Mesothelial cell of epicardium (in vitro differentiated cells): Measurements from ENCODE around the gene GAS2L1. TPM values are rescaled to one million over a fixed set of nuclear protein-coding genes. Genes with fewer than 3 reads are reported as not detected.
A peak's percentile ranks its signal among the peaks of the same experiment; 100 is the strongest.

ENCODE experiments used
- DNase-seq, 2 experiments: peaks; one replicate each; pipeline ENCODE4 v3.0.0; 2021; ENCODE audit warnings: low spot score in 2 of 2; ENCODE audit not compliant: unreplicated experiment in 2 of 2
- H3K27ac Mint-ChIP-seq: 2 replicates; pipeline ENCODE4 v1.8.0; 2021; ENCODE audit warnings: mixed read lengths
- H3K27me3 Mint-ChIP-seq: 2 replicates; pipeline ENCODE4 v1.8.0; 2021; ENCODE audit warnings: low read depth, mixed read lengths
- H3K36me3 Mint-ChIP-seq: 2 replicates; pipeline ENCODE4 v1.8.0; 2021; ENCODE audit warnings: mixed read lengths
- H3K4me1 Mint-ChIP-seq: 2 replicates; pipeline ENCODE4 v1.8.0; 2021; ENCODE audit warnings: mixed read lengths
- H3K4me3 Mint-ChIP-seq: 2 replicates; pipeline ENCODE4 v1.8.0; 2021; ENCODE audit warnings: mild to moderate bottlenecking, moderate library complexity, mixed read lengths
- H3K9me3 Mint-ChIP-seq: 2 replicates; pipeline ENCODE4 v1.8.0; 2021; ENCODE audit warnings: mixed read lengths
- CTCF ChIP-seq: fragments of 200-600 bp; sonication (generic); IDR thresholded peaks from one replicate; pipeline ENCODE4 v1.5.0; 2021; ENCODE audit warnings: antibody characterized with exemption; ENCODE audit not compliant: unreplicated experiment
- total RNA-seq: library from RNA; stranded (reverse); gene quantifications from 3 replicates; pipeline ENCODE4 v1.2.1, GENCODE V29; 2021

GAS2L1 gene
- total RNA-seq, 1 donor from 2014 or later = 13.4 TPM

DNA sequence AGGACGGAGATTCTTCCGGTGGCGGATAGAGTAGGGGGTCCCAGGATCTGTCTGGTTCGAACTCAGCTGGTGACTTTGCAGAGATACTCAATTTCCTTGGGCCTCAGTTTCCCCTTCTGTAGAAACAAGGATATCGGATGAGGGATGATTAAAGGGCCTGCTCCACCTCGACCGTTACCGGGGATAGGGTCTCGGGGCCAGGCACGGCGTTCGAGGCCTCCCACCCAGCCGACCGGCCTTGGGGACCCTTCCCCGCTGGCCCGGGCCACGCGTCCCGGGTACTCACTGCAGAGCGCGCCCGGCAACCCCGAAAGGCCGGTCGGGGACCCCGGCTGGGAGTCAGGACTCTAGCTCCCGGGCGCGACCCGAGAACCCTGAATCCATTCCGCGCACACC lies 39.0 kb upstream of the GAS2L1 start:
- no peaks in the 10 kb centered on the region for H3K27me3 Mint-ChIP-seq
- no peak for TF ChIP-seq CTCF

GRCh38 chr22:29267858-29268510 lies 38.5 kb upstream of the GAS2L1 start, which contains the start of the genes EWSR1 and RHBDD3:
Gene EWSR1, plus strand, starts transcription at chr22:29268268. Its CDS starts 69 bp downstream, at chr22:29268337.
Gene RHBDD3, minus strand, starts transcription at chr22:29267981. Its CDS starts 2,355 bp downstream, at chr22:29265626.
- peak; percentile 89 to 98 for DNase-seq
- Mint-ChIP-seq H3K4me3 (peak within 1 kb of the TSS; percentile 92), H3K27ac (peak within 1 kb of the TSS; percentile 99), H3K9me3 (no peaks in the 10 kb centered on the region), H3K4me1 (peaks cover 49% of the 10 kb centered on the region), H3K36me3 (peaks cover 2% of the 10 kb centered on the region), H3K27me3 (no peaks in the 10 kb centered on the region)
- no peak for TF ChIP-seq CTCF

More for the DNA sequence above, 39.0 kb upstream of the GAS2L1 start:
- Mint-ChIP-seq H3K4me3 (peak overlapping the region; percentile 92), H3K36me3 (peaks cover 3% of the 10 kb centered on the region), H3K9me3 (no peaks in the 10 kb centered on the region), H3K27ac (peak overlapping the region; percentile 99), H3K4me1 (peaks cover 46% of the 10 kb centered on the region)
- no peak for DNase-seq

GRCh38 chr22:29268511-29269229 lies 37.8 kb upstream of the GAS2L1 start:
- peaks cover 9% of the 10 kb centered on the region for H3K36me3 Mint-ChIP-seq

GRCh38 chr22:29269230-29269604 lies 37.2 kb upstream of the GAS2L1 start:
- Mint-ChIP-seq H3K36me3 (peaks cover 12% of the 10 kb centered on the region), H3K4me1 (peaks cover 53% of the 10 kb centered on the region)

More at GRCh38 chr22:29268511-29269229, 37.8 kb upstream of the GAS2L1 start:
- no peak for DNase-seq
- H3K9me3 Mint-ChIP-seq = no peaks in the 10 kb centered on the region
- TF ChIP-seq CTCF = no peak
- no peaks in the 10 kb centered on the region for H3K27me3 Mint-ChIP-seq
- H3K4me1 Mint-ChIP-seq = peaks cover 53% of the 10 kb centered on the region
- peak overlapping the region; percentile 92 for H3K4me3 Mint-ChIP-seq
- peak overlapping the region; percentile 99 for H3K27ac Mint-ChIP-seq

More at GRCh38 chr22:29269230-29269604, 37.2 kb upstream of the GAS2L1 start:
- no peaks in the 10 kb centered on the region for H3K9me3 Mint-ChIP-seq
- TF ChIP-seq CTCF = no peak
- no peaks in the 10 kb centered on the region for H3K27me3 Mint-ChIP-seq
- H3K27ac Mint-ChIP-seq = peak overlapping the region; percentile 96
- peak overlapping the region; percentile 92 for H3K4me3 Mint-ChIP-seq
- DNase-seq = no peak
